Heart right ventricle (tissue), 16 donors: Measurements from ENCODE around the gene CCDC38. TPM values are rescaled to one million over a fixed set of nuclear protein-coding genes. Genes with fewer than 3 reads are reported as not detected.

ENCODE experiments used
- ATAC-seq, 8 donors: fragments of 200-7000 bp; cut with Tn5 transposase; one replicate each; pipeline ENCODE4 v1.9.1; 2020; ENCODE audit warnings: mild to moderate bottlenecking in 8 of 8, moderate library complexity in 8 of 8, moderate number of reproducible peaks in 1 of 8
- DNase-seq, 2 donors: peaks; one replicate each; pipeline ENCODE4 v3.0.0-alpha.2; 2020
- H3K27ac ChIP-seq, 10 donors: fragments of 200-600 bp; sonication (generic) in 2 of 10; one replicate each; pipeline versions ENCODE4 v1.5.0 to v1.8.0; 2020 to 2022; ENCODE audit warnings: mild to moderate bottlenecking in 3 of 10
- H3K27me3 ChIP-seq, 7 donors: fragments of 200-600 bp; one replicate each; pipeline ENCODE4 v1.8.0; 2021 to 2022; ENCODE audit warnings: mild to moderate bottlenecking in 2 of 7
- H3K36me3 ChIP-seq, 9 donors: fragments of 200-600 bp; sonication (generic) in 1 of 9; one replicate each; pipeline versions ENCODE4 v1.5.0 to v1.8.0; 2020 to 2022; ENCODE audit warnings: mild to moderate bottlenecking in 2 of 9
- H3K4me1 ChIP-seq, 9 donors: fragments of 200-600 bp; sonication (generic) in 1 of 9; one replicate each; pipeline versions ENCODE4 v1.5.0 to v1.8.0; 2020 to 2022; ENCODE audit warnings: mild to moderate bottlenecking in 4 of 9
- H3K4me3 ChIP-seq, 10 donors: fragments of 200-600 bp; sonication (generic) in 2 of 10; one replicate each; pipeline versions ENCODE4 v1.5.0 to v1.8.0; 2020 to 2022; ENCODE audit warnings: mild to moderate bottlenecking in 7 of 10, moderate library complexity in 2 of 10
- H3K9me3 ChIP-seq, 11 donors: fragments of 200-600 bp in 10 of 11; sonication (generic) in 2 of 11; one replicate each; pipeline versions ENCODE4 v1.5.0 to v1.8.0; 2013 to 2022; ENCODE audit warnings: mild to moderate bottlenecking in 2 of 11, control low read depth in 1 of 11, moderate library complexity in 1 of 11
- WGBS, 2 donors: extraction: QIAGEN DNeasy Blood & Tissue Kit; methylation state at CpG; one replicate each; pipeline ENCODE4 v1.1.7; 2013; ENCODE audit warnings: inconsistent platforms in 1 of 2; 5-methylcytosine and 5-hydroxymethylcytosine counted together
- intact Hi-C, 10 donors: fragments of 100-400 bp; cut with DNase I; formaldehyde crosslinking; loops; one replicate each; pipeline versions ENCODE4 v1.11.1 to v1.14.2; 2022
- polyA plus RNA-seq, 2 donors: library from polyadenylated mRNA; stranded (reverse); fragments of 200-250 nt; gene quantifications; one replicate each; pipeline ENCODE4 v1.2.3, GENCODE V29; 2013
- total RNA-seq, 10 donors: library from RNA; stranded (reverse); fragmentation: NEBNext Ultra II Directional in 3 of 10; extraction: Animal tissue kit (Norgen Biotek cat#: 25700) in 3 of 10; gene quantifications; one replicate each; pipeline versions ENCODE4 v1.2.1 to v1.2.4, GENCODE V29; 2021 to 2023
- TF ChIP-seq, protein P1 (sequence below), 9 donors: fragments of 200-600 bp; sonication (generic) in 2 of 9; IDR thresholded peaks; one replicate each; pipeline versions ENCODE4 v1.5.0 to v1.8.0; 2021 to 2022; ENCODE audit warnings: antibody characterized with exemption in 9 of 9, mild to moderate bottlenecking in 5 of 9, moderate library complexity in 1 of 9
- donor health status: Arrhythmogenic right ventricular cardiomyopathy.
- donor health status: ischemic (EF 13 %, LVEDD 7.1; RV severe dilation, severe dysfunction).
- donor health status: healthy with polysubstance abuse.
- donor health status: DM: no; HTN: yes; CAD: no.
- donor health status: DM: no; HTN: no; CAD: no.
- donor health status: ischemic (EF 25% LVEDD 6.9; RV normal size, moderate dysfunction).
- donor health status: ischemic (EF 25% LVEDD 5.7; RV mildly dilated, moderate dysfunction).
- donor health status: healthy.
- donor health status: DM: yes; HTN: yes; CAD: no.
- donor health status: Ischemic cardiomyopathy.
- donor health status: ischemic (EF 35%, LVEDD 5.7; RV mildly dilated, moderate dysfunction).
- donor health status: nonischemic (EF 11% LVEDD 7.7; RV severe dilation, severe dysfunction).
- donor health status: DM: yes; HTN: yes; CAD: no.
- donor health status: PGD.
- donor health status: ischemic (EF 29% LVEDD 5.4; RV normal size, mild dysfunction).
- donor health status: nonischemic (EF 23%, LVEDD 6.1; RV moderate dilation, normal function).

The CCDC38 gene
- total and polyA plus RNA-seq, 12 donors, result 0.01 to 0.44 (median 0.12) TPM; not detected in 6

DNA sequence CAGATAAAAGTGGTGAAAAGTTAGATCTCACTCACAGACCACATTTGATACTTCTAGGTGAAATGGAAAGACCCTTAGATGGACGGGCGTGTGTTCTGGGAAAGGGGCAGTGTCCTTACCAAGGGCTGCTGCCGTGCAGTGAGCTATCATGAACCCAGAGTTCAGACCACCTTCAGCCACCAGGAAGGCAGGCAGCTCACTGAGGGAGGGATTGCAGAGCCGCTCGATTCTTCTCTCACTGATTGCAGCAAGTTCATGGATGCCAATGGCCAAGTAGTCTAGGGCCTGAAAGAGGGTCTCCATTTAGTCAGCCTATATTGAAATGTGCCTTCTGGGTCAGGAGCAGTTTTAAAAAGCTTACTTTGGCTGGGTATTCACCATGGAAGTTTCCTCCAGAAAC is 38.0 kb upstream of the CCDC38 start:
- WGBS, 2 donors, result 84 to 85% methylated on average over 5 of the region's 5 CpGs
- intact Hi-C loops, result no loop called here

DNA sequence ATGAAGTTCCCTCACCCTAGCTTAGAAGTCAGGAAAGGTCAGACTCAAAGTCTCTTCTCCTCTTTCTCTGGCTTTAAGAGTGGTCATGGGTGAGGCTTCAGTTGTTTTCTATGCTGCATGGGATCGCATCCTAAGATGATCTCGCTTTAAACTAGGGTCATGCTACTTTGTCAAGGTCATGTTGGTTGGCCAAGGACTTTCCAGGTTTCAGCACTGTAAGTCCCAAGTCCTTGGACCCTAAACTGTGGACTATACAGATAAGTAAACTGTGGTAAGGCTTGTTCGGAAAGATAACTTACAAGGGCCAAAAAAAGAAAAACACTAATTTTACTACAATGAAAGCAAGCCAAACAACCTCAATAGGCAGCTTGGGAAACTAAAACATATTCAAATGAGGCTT is 36.4 kb upstream of the CCDC38 start:
- TF ChIP-seq, protein P1, sequence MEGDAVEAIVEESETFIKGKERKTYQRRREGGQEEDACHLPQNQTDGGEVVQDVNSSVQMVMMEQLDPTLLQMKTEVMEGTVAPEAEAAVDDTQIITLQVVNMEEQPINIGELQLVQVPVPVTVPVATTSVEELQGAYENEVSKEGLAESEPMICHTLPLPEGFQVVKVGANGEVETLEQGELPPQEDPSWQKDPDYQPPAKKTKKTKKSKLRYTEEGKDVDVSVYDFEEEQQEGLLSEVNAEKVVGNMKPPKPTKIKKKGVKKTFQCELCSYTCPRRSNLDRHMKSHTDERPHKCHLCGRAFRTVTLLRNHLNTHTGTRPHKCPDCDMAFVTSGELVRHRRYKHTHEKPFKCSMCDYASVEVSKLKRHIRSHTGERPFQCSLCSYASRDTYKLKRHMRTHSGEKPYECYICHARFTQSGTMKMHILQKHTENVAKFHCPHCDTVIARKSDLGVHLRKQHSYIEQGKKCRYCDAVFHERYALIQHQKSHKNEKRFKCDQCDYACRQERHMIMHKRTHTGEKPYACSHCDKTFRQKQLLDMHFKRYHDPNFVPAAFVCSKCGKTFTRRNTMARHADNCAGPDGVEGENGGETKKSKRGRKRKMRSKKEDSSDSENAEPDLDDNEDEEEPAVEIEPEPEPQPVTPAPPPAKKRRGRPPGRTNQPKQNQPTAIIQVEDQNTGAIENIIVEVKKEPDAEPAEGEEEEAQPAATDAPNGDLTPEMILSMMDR (IDR thresholded peaks at IDR 0.05), result no peak
- Histone ChIP-seq H3K36me3 (peaks cover 0 to 6% (median 0%) of the 10 kb centered on the region in 9 donors), H3K9me3 (no peaks in the 10 kb centered on the region), H3K4me3 (no peak overlapping the region), H3K4me1 (no peaks in the 10 kb centered on the region), H3K27ac (no peak overlapping the region), H3K27me3 (no peaks in the 10 kb centered on the region)
- no peak for DNase-seq
- 84 to 88% methylated on average over 3 of the region's 3 CpGs for WGBS, 2 donors
- intact Hi-C loops, result no loop called here
- no peak for ATAC-seq

More for the DNA sequence above, 38.0 kb upstream of the CCDC38 start:
- DNase-seq (no peak), ATAC-seq (no peak)
- Histone ChIP-seq H3K9me3 (no peaks in the 10 kb centered on the region), H3K27ac (no peak overlapping the region), H3K4me1 (no peaks in the 10 kb centered on the region), H3K4me3 (no peak overlapping the region), H3K36me3 (peaks cover 0 to 6% (median 0%) of the 10 kb centered on the region in 9 donors), H3K27me3 (no peaks in the 10 kb centered on the region)
- TF ChIP-seq, protein P1 (IDR thresholded peaks at IDR 0.05), result no peak

DNA sequence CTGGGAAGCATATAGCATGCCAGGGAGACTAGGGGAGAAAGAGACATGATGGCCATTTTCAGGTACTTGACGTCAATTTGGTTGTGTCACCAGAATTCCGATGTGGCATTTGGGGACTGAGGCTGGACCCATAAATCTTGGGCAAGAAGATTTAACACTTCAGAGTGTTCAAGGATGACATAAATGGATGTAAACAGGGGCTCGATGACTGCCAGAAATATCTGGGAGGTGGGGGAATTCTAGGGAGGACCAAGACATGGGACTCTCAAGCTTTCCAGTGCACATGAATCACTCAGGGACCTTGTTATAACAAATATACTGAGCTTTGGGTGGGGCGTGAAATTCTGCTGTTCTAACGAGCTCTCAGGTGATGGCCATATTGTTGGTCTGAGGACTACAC is 35.9 kb upstream of the CCDC38 start:
- Histone ChIP-seq H3K4me1 (no peaks in the 10 kb centered on the region), H3K9me3 (no peaks in the 10 kb centered on the region), H3K27me3 (no peaks in the 10 kb centered on the region), H3K36me3 (peaks cover 0 to 6% (median 0%) of the 10 kb centered on the region in 9 donors), H3K4me3 (no peak overlapping the region), H3K27ac (no peak overlapping the region)
- 92 to 93% methylated on average over 5 of the region's 5 CpGs for WGBS, 2 donors
- DNase-seq, result no peak
- intact Hi-C loops, result no loop called here
- no peak for ATAC-seq
- TF ChIP-seq, protein P1 (IDR thresholded peaks at IDR 0.05), result no peak

DNA sequence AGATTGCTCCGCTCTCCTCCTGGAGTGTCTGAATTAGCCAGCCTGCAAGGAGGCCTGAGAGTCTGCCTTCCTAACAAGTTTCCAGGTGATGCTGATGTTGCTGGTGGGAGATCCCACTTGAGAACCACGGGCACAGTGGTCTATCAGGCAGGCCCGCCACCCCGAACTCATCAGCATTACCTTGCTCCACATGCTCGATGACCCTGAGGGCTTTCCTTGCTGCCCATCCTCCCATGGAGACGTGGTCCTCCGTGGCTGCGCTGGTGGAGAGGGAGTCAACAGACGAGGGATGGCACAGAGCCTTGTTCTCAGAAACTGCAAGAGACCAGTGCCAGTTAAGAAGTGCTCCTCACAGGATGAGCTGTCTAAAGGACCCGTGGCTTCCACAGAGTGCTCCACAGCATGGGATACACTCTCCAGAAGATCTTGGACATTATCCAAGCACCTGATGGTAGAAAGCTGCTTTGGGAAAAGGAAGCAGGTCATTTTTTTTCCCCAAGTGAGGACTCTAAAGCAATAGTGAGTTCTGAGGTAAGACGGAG is 35.4 kb upstream of the CCDC38 start:
- Histone ChIP-seq H3K27ac (no peak overlapping the region), H3K36me3 (peaks cover 0 to 6% (median 0%) of the 10 kb centered on the region in 9 donors), H3K4me3 (no peak overlapping the region), H3K27me3 (no peaks in the 10 kb centered on the region), H3K4me1 (no peaks in the 10 kb centered on the region), H3K9me3 (no peaks in the 10 kb centered on the region)
- ATAC-seq, result no peak
- intact Hi-C loops, result no loop called here
- 85 to 86% methylated on average over 11 of the region's 11 CpGs for WGBS, 2 donors
- TF ChIP-seq, protein P1 (IDR thresholded peaks at IDR 0.05), result no peak
- no peak for DNase-seq
